ENCODE data around the gene TRUB1. TPM values are rescaled to one million over a fixed set of nuclear protein-coding genes. Genes with fewer than 3 reads are reported as not detected.

Gene TRUB1
- total and polyA plus RNA-seq, 3 experiments from 2014 or later = 10.2 to 20.0 (median 15.7) TPM

- POLR2A ChIA-PET = no interaction called here
- Histone ChIP-seq H3K27ac (ENCODE audit: low read depth, low read length) (no peak overlapping the region), H3K36me3 (ENCODE audit: insufficient read depth, low read length) (no peaks in the 10 kb centered on the region), H3K27me3 (ENCODE audit: insufficient read depth, low read length, poor library complexity, severe bottlenecking) (no peaks in the 10 kb centered on the region), H3K9me3 (ENCODE audit: low read length) (no peaks in the 10 kb centered on the region), H3K4me3 (ENCODE audit: low read length) (no peak overlapping the region), H3K4me1 (ENCODE audit: insufficient read depth, low read length) (no peaks in the 10 kb centered on the region)
- peaks cover 0 to 5% (median 3%) of the 10 kb centered on the region in 3 donors for H3K4me1 Mint-ChIP-seq
- H3K27ac Mint-ChIP-seq = peak overlapping the region in 1 of 8 donors; percentile 59
- no peak overlapping the region for H3K4me3 Mint-ChIP-seq
- CTCF ChIA-PET = no interaction called here
- H3K36me3 Mint-ChIP-seq = no peaks in the 10 kb centered on the region
- DNase-seq = no peak
- peaks cover 6 to 23% of the 10 kb centered on the region in 2 donors for H3K27me3 Mint-ChIP-seq
- H3K9me3 Mint-ChIP-seq = peaks cover 0 to 2% (median 0%) of the 10 kb centered on the region in 5 donors
Observed at GRCh38 chr10:115004236-115004862, 66.4 kb downstream of the TRUB1 start.

GRCh38 chr10:115005771-115006170, 67.8 kb downstream of the TRUB1 start:
- Histone ChIP-seq H3K27me3 (ENCODE audit: insufficient read depth, low read length, poor library complexity, severe bottlenecking) (no peaks in the 10 kb centered on the region), H3K36me3 (ENCODE audit: insufficient read depth, low read length) (no peaks in the 10 kb centered on the region), H3K4me3 (ENCODE audit: low read length) (no peak overlapping the region), H3K27ac (ENCODE audit: low read depth, low read length) (no peak overlapping the region), H3K9me3 (ENCODE audit: low read length) (no peaks in the 10 kb centered on the region), H3K4me1 (ENCODE audit: insufficient read depth, low read length) (no peaks in the 10 kb centered on the region)
- CTCF ChIA-PET = no interaction called here
- DNase-seq = no peak
- POLR2A ChIA-PET = no interaction called here
- Mint-ChIP-seq H3K27ac (no peak overlapping the region), H3K4me1 (peaks cover 0 to 5% (median 3%) of the 10 kb centered on the region in 3 donors), H3K9me3 (peaks cover 0 to 2% (median 0%) of the 10 kb centered on the region in 5 donors), H3K27me3 (peaks cover 6 to 31% of the 10 kb centered on the region in 2 donors), H3K36me3 (no peaks in the 10 kb centered on the region), H3K4me3 (no peak overlapping the region)

- H3K27ac Mint-ChIP-seq = no peak overlapping the region
- H3K27ac ChIP-seq (ENCODE audit: low read depth, low read length) = no peak overlapping the region
- H3K27me3 Mint-ChIP-seq = peaks cover 6 to 35% of the 10 kb centered on the region in 2 donors
- no peak overlapping the region for H3K4me3 ChIP-seq (ENCODE audit: low read length)
- no peaks in the 10 kb centered on the region for H3K4me1 Mint-ChIP-seq
- no peaks in the 10 kb centered on the region for H3K36me3 Mint-ChIP-seq
- H3K9me3 Mint-ChIP-seq = no peaks in the 10 kb centered on the region
- DNase-seq = no peak
- H3K27me3 ChIP-seq (ENCODE audit: insufficient read depth, low read length, poor library complexity, severe bottlenecking) = no peaks in the 10 kb centered on the region
- ChIA-PET CTCF (no interaction called here), POLR2A (no interaction called here)
- H3K4me1 ChIP-seq (ENCODE audit: insufficient read depth, low read length) = no peaks in the 10 kb centered on the region
- no peaks in the 10 kb centered on the region for H3K36me3 ChIP-seq (ENCODE audit: insufficient read depth, low read length)
- H3K9me3 ChIP-seq (ENCODE audit: low read length) = no peaks in the 10 kb centered on the region
- no peak overlapping the region for H3K4me3 Mint-ChIP-seq
Observed at GRCh38 chr10:115018185-115018931, 80.4 kb downstream of the TRUB1 start.

GRCh38 chr10:115020449-115020848, 82.5 kb downstream of the TRUB1 start:
- Histone ChIP-seq H3K36me3 (ENCODE audit: insufficient read depth, low read length) (no peaks in the 10 kb centered on the region), H3K9me3 (ENCODE audit: low read length) (no peaks in the 10 kb centered on the region), H3K27ac (ENCODE audit: low read depth, low read length) (no peak overlapping the region), H3K27me3 (ENCODE audit: insufficient read depth, low read length, poor library complexity, severe bottlenecking) (no peaks in the 10 kb centered on the region), H3K4me3 (ENCODE audit: low read length) (no peak overlapping the region), H3K4me1 (ENCODE audit: insufficient read depth, low read length) (no peaks in the 10 kb centered on the region)
- H3K36me3 Mint-ChIP-seq = no peaks in the 10 kb centered on the region
- H3K4me3 Mint-ChIP-seq = no peak overlapping the region
- H3K9me3 Mint-ChIP-seq = no peaks in the 10 kb centered on the region
- POLR2A ChIA-PET = no interaction called here
- no peaks in the 10 kb centered on the region for H3K4me1 Mint-ChIP-seq
- no peak overlapping the region for H3K27ac Mint-ChIP-seq
- CTCF ChIA-PET = no interaction called here
- DNase-seq = no peak
- peaks cover 7 to 40% of the 10 kb centered on the region in 2 donors for H3K27me3 Mint-ChIP-seq

- Histone ChIP-seq H3K27ac (ENCODE audit: low read depth, low read length) (no peak overlapping the region), H3K9me3 (ENCODE audit: low read length) (no peaks in the 10 kb centered on the region), H3K4me1 (ENCODE audit: insufficient read depth, low read length) (no peaks in the 10 kb centered on the region), H3K27me3 (ENCODE audit: insufficient read depth, low read length, poor library complexity, severe bottlenecking) (no peaks in the 10 kb centered on the region), H3K4me3 (ENCODE audit: low read length) (no peak overlapping the region), H3K36me3 (ENCODE audit: insufficient read depth, low read length) (no peaks in the 10 kb centered on the region)
- no peaks in the 10 kb centered on the region for H3K36me3 Mint-ChIP-seq
- no peak overlapping the region for H3K27ac Mint-ChIP-seq
- ChIA-PET CTCF (no interaction called here), POLR2A (no interaction called here)
- no peaks in the 10 kb centered on the region for H3K9me3 Mint-ChIP-seq
- no peak for DNase-seq
- peaks cover 6 to 30% of the 10 kb centered on the region in 2 donors for H3K27me3 Mint-ChIP-seq
- no peaks in the 10 kb centered on the region for H3K4me1 Mint-ChIP-seq
- no peak overlapping the region for H3K4me3 Mint-ChIP-seq
Observed at GRCh38 chr10:115022733-115023132, 84.7 kb downstream of the TRUB1 start.

GRCh38 chr10:115023715-115024114, 85.7 kb downstream of the TRUB1 start:
- no peak overlapping the region for H3K4me3 ChIP-seq (ENCODE audit: low read length)
- H3K27ac ChIP-seq (ENCODE audit: low read depth, low read length) = no peak overlapping the region
- no peaks in the 10 kb centered on the region for H3K27me3 ChIP-seq (ENCODE audit: insufficient read depth, low read length, poor library complexity, severe bottlenecking)
- no peak overlapping the region for H3K27ac Mint-ChIP-seq
- ChIA-PET POLR2A (no interaction called here), CTCF (no interaction called here)
- no peaks in the 10 kb centered on the region for H3K9me3 ChIP-seq (ENCODE audit: low read length)
- H3K4me1 ChIP-seq (ENCODE audit: insufficient read depth, low read length) = no peaks in the 10 kb centered on the region
- DNase-seq = no peak
- no peaks in the 10 kb centered on the region for H3K9me3 Mint-ChIP-seq
- H3K27me3 Mint-ChIP-seq = peaks cover 6 to 25% of the 10 kb centered on the region in 2 donors
- H3K4me1 Mint-ChIP-seq = no peaks in the 10 kb centered on the region
- no peak overlapping the region for H3K4me3 Mint-ChIP-seq
- no peaks in the 10 kb centered on the region for H3K36me3 Mint-ChIP-seq
- no peaks in the 10 kb centered on the region for H3K36me3 ChIP-seq (ENCODE audit: insufficient read depth, low read length)

- Histone ChIP-seq H3K4me3 (ENCODE audit: low read length) (no peak overlapping the region), H3K27ac (ENCODE audit: low read depth, low read length) (no peak overlapping the region), H3K4me1 (ENCODE audit: insufficient read depth, low read length) (no peaks in the 10 kb centered on the region), H3K36me3 (ENCODE audit: insufficient read depth, low read length) (no peaks in the 10 kb centered on the region), H3K9me3 (ENCODE audit: low read length) (no peaks in the 10 kb centered on the region), H3K27me3 (ENCODE audit: insufficient read depth, low read length, poor library complexity, severe bottlenecking) (no peaks in the 10 kb centered on the region)
- Mint-ChIP-seq H3K4me1 (no peaks in the 10 kb centered on the region), H3K27me3 (peaks cover 6 to 20% of the 10 kb centered on the region in 2 donors), H3K36me3 (no peaks in the 10 kb centered on the region), H3K9me3 (no peaks in the 10 kb centered on the region), H3K27ac (no peak overlapping the region), H3K4me3 (no peak overlapping the region)
- no peak for DNase-seq
- ChIA-PET CTCF (no interaction called here), POLR2A (no interaction called here)
Observed at GRCh38 chr10:115024371-115024770, 86.4 kb downstream of the TRUB1 start.

GRCh38 chr10:115026056-115026745, 88.2 kb downstream of the TRUB1 start:
- no peaks in the 10 kb centered on the region for H3K4me1 ChIP-seq (ENCODE audit: insufficient read depth, low read length)
- DNase-seq = no peak
- ChIA-PET CTCF (no interaction called here), POLR2A (no interaction called here)
- no peaks in the 10 kb centered on the region for H3K9me3 ChIP-seq (ENCODE audit: low read length)
- no peaks in the 10 kb centered on the region for H3K36me3 ChIP-seq (ENCODE audit: insufficient read depth, low read length)
- H3K27ac ChIP-seq (ENCODE audit: low read depth, low read length) = no peak overlapping the region
- no peaks in the 10 kb centered on the region for H3K9me3 Mint-ChIP-seq
- H3K4me1 Mint-ChIP-seq = no peaks in the 10 kb centered on the region
- H3K4me3 ChIP-seq (ENCODE audit: low read length) = no peak overlapping the region
- no peaks in the 10 kb centered on the region for H3K36me3 Mint-ChIP-seq
- H3K27me3 Mint-ChIP-seq = peaks cover 6 to 20% of the 10 kb centered on the region in 2 donors
- H3K4me3 Mint-ChIP-seq = no peak overlapping the region
- H3K27me3 ChIP-seq (ENCODE audit: insufficient read depth, low read length, poor library complexity, severe bottlenecking) = no peaks in the 10 kb centered on the region
- no peak overlapping the region for H3K27ac Mint-ChIP-seq
